Neural progenitor cell (in vitro differentiated cells): Measurements from ENCODE around the gene PLEKHN1.

Experiments used
- EZH2phosphoT487 ChIP-seq: fragments of 200-600 bp; sonication (generic); IDR thresholded peaks from 2 replicates; pipeline ENCODE4 v1.6.1; 2017; ENCODE audit warnings: antibody characterized with exemption
- TF ChIP-seq, protein P1 (sequence below): fragments of 200-600 bp; sonication (generic); IDR thresholded peaks from 2 replicates; pipeline ENCODE4 v1.5.1; 2017; ENCODE audit warnings: antibody characterized with exemption, mild to moderate bottlenecking

DNA sequence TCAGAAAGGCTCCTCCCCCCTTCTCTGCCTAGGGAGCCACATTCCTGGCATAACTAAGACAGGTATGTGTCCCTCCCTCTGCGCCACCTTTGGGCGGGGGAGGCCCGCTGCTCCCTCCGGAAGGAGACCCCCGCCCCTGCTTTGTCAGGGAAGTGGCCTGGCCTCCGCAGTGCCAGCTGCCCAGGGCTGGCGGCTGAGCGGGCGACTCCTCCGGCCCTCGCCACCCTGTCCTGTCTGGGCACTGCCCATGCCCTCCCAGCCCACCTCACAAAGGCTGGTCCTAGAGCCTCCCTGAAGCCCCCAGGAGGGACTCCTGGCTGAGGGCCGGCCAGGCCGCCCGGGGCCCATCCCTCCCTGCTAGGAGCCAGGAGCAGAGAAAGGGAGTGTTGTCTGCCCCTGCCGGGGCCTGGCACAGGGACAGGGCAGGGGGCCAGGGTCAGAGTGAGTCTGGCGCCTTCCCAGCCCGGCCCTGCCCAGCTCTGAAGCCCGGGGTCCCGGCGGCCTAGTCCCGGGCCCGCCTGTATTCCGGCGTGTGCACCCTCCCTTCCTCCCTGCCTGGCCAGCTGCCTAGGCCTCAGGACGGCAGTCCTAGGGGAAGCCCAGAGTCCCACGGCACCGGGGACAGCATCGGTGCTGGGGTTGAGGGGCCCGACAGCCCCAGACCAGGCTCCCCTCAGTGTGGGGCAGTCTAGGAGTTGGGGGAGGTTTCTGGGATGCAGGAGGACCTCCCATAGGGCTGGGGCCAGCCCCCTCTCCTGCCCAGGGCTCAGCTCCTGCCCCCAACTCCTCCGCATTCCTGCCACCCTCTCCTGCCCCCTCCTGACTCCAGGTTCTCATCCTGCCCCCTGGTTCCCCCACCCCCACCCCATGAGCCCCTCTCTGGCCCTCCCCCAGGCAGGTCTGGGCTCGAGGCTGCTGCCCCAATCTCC lies 58.8 kb downstream of the PLEKHN1 start:
- TF ChIP-seq, protein P1, sequence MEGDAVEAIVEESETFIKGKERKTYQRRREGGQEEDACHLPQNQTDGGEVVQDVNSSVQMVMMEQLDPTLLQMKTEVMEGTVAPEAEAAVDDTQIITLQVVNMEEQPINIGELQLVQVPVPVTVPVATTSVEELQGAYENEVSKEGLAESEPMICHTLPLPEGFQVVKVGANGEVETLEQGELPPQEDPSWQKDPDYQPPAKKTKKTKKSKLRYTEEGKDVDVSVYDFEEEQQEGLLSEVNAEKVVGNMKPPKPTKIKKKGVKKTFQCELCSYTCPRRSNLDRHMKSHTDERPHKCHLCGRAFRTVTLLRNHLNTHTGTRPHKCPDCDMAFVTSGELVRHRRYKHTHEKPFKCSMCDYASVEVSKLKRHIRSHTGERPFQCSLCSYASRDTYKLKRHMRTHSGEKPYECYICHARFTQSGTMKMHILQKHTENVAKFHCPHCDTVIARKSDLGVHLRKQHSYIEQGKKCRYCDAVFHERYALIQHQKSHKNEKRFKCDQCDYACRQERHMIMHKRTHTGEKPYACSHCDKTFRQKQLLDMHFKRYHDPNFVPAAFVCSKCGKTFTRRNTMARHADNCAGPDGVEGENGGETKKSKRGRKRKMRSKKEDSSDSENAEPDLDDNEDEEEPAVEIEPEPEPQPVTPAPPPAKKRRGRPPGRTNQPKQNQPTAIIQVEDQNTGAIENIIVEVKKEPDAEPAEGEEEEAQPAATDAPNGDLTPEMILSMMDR = no peak
- TF ChIP-seq EZH2phosphoT487 = no peak
